Lower leg skin (tissue), 4 donors: ENCODE data around the gene GPR157. TPM values are rescaled to one million over a fixed set of nuclear protein-coding genes. Genes with fewer than 3 reads are reported as not detected.

Experiments used
- DNase-seq, 2 donors: peaks; one replicate each; pipeline ENCODE4 v3.0.0-alpha.2; 2019; ENCODE audit warnings: low spot score in 2 of 2
- H3K4me3 ChIP-seq: fragments of 200-600 bp; sonication (generic); 2 replicates; pipeline ENCODE4 v1.5.1; 2017; ENCODE audit warnings: mild to moderate bottlenecking, low read depth; ENCODE audit not compliant: poor library complexity, severe bottlenecking
- POLR2A ChIP-seq, 2 donors: fragments of 450-650 bp; IDR thresholded peaks; one replicate each; pipeline ENCODE4 v1.6.1; 2016 to 2017; ENCODE audit warnings: antibody characterized with exemption in 2 of 2, mild to moderate bottlenecking in 1 of 2, moderate library complexity in 1 of 2
- WGBS, 2 donors: methylation state at CpG; one replicate each; pipeline ENCODE4 v1.1.5; 2018; 5-methylcytosine and 5-hydroxymethylcytosine counted together
- intact Hi-C: fragments of 100-400 bp; cut with DNase I; formaldehyde crosslinking; loops from one replicate; pipeline ENCODE4 v1.15.0; 2023; ENCODE audit warnings: low total_unique reads
- total RNA-seq, 4 donors: library from RNA; depleted of rRNA; stranded (reverse); fragments of >200 nt; gene quantifications; one replicate each; pipeline ENCODE4 v1.1.0, GENCODE V29; 2016
- TF ChIP-seq, protein P1 (sequence below), 3 donors: fragments of 450-650 bp; IDR thresholded peaks; one replicate each; pipeline ENCODE4 v1.5.1; 2016; ENCODE audit warnings: antibody characterized with exemption in 3 of 3, mild to moderate bottlenecking in 3 of 3, moderate library complexity in 2 of 3

Gene GPR157
- total RNA-seq, 4 donors from 2014 or later = 49.5 to 95.7 (median 60.8) TPM

DNA sequence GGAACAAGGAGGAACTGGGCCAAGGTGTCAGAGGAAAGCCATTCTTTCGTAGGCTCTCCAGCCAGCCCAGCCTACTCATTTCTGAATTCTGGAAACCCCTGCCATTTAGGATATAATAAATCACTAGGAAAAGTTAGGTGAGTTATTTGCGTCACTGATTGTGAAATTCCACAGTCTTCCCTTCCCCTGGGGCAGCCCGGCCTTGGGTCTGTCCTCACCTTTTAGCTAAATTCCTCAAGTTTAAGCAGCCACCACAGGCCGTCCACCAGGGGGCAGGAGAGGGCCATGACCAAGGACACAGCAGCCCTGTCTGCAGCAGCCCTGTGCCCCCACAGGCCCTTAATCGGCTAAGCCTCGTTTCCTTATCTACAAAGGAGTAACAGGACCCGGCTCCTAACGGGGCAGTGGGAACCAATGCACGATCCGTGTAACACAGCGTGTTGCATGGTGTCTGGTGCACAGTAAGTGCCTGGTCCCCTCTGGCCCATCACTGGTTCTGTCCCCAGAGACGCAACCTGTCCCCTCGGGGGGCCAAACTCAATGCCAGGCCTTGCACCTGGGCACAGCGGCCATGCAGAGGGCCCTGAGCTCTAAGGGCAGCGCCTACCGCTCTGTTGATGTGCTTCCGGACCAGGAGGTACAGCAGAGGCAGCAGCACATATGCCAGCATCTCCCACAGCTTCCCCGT is 18.1 kb downstream of the GPR157 start:
- no peak overlapping the region for H3K4me3 ChIP-seq
- WGBS, 2 donors = 37 to 43% methylated on average over 16 to 18 of the region's 18 CpGs
- peak; percentile 81 to 97 for DNase-seq
- TF ChIP-seq, protein P1, sequence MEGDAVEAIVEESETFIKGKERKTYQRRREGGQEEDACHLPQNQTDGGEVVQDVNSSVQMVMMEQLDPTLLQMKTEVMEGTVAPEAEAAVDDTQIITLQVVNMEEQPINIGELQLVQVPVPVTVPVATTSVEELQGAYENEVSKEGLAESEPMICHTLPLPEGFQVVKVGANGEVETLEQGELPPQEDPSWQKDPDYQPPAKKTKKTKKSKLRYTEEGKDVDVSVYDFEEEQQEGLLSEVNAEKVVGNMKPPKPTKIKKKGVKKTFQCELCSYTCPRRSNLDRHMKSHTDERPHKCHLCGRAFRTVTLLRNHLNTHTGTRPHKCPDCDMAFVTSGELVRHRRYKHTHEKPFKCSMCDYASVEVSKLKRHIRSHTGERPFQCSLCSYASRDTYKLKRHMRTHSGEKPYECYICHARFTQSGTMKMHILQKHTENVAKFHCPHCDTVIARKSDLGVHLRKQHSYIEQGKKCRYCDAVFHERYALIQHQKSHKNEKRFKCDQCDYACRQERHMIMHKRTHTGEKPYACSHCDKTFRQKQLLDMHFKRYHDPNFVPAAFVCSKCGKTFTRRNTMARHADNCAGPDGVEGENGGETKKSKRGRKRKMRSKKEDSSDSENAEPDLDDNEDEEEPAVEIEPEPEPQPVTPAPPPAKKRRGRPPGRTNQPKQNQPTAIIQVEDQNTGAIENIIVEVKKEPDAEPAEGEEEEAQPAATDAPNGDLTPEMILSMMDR (IDR thresholded peaks at IDR 0.05) = peak in 2 of 3 donors; percentile 73 to 82
- TF ChIP-seq POLR2A (IDR thresholded peaks at IDR 0.05) = no peak
- intact Hi-C loops = loop anchor here (5.0 kb wide), 1 partner anchor 86 kb away; no protein-coding TSS in a partner anchor

DNA sequence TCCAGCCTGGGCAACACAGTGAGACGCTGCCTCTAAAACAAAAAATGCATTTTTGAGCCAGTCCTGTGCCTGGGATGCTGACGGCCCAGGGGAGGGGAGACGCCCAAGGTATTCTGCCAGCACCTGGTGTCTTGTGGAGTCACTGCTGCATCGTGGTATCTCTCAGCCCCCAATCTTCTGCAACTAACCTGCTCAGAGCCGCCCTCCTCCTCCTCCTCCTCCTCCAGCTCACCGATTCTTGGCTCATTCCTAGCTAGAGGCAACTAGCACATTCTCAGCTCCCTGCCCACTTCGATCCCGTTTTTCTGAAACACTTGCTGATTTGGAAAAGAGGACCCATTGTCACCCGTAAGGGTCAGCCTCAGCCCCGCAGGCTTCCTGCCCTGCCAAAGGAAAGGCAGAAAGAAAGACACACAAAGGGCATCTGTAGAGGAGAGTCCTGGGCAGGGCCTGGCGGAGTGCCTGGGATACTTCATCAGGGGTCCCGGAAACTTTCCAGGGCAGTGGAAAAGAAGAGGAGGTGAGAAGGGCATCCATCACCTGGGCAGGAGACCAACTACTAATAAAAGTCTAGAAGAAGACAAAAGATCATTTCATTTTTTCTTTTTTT is 20.7 kb downstream of the GPR157 start:
- 86% methylated on average over 12 of the region's 12 CpGs for WGBS, 2 donors
- intact Hi-C loops = loop anchor here (5.0 to 10.0 kb wide), 3 partner anchors 79 to 193 kb away; no protein-coding TSS in a partner anchor
- no peak for DNase-seq
- no peak overlapping the region for H3K4me3 ChIP-seq
- TF ChIP-seq, protein P1 (IDR thresholded peaks at IDR 0.05) = no peak
- no peak for TF ChIP-seq POLR2A (IDR thresholded peaks at IDR 0.05)

DNA sequence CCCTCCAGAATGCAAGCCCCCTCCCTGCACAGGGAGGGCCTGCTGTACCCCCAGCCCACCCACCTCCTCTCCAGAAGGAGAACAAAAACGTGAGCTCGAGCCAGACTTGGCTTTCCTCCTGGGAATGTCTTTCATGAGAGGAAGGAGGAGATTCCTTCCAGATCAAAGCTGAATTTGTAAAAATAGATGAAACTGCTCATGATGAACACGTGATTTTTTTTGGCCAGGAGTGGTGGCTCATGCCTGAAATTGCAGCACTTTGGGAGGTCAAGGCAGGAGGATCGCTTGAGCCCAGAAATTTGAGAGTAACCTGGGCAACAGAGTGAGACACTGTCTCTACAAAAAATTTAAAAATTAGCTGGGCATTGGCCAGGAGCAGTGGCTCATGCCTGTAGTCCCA is 21.8 kb downstream of the GPR157 start:
- TF ChIP-seq POLR2A (IDR thresholded peaks at IDR 0.05) = no peak
- TF ChIP-seq, protein P1 (IDR thresholded peaks at IDR 0.05) = no peak
- H3K4me3 ChIP-seq = no peak overlapping the region
- intact Hi-C loops = loop anchor here (5.0 to 10.0 kb wide), 3 partner anchors 80 to 192 kb away; no protein-coding TSS in a partner anchor
- 36 to 38% methylated on average over 4 of the region's 4 CpGs for WGBS, 2 donors
- no peak for DNase-seq

DNA sequence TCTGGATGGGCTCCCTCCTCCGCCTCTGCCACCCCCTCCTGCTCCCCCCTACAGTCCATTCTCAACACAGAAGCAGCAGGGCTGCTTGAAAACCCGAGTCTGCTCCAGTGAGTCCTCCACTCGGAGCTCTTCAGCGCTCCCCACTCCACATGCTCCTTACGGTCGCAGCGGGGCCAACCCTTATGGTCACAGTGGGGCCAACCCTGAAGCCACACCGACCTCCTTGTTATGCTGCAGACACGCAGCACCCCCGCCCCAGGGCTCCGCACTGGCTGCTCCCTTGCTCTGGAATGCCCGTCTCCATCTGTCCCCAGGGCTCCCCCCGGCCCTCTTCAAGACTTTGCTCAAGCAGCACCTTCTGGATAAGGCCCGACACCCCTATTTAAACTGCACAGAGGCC is 22.6 kb downstream of the GPR157 start:
- 93 to 96% methylated on average over 13 to 14 of the region's 14 CpGs for WGBS, 2 donors
- intact Hi-C loops = loop anchor here (5.0 to 10.0 kb wide), 3 partner anchors 81 to 191 kb away; no protein-coding TSS in a partner anchor
- no peak for DNase-seq
- H3K4me3 ChIP-seq = no peak overlapping the region
- no peak for TF ChIP-seq POLR2A (IDR thresholded peaks at IDR 0.05)
- TF ChIP-seq, protein P1 (IDR thresholded peaks at IDR 0.05) = no peak

DNA sequence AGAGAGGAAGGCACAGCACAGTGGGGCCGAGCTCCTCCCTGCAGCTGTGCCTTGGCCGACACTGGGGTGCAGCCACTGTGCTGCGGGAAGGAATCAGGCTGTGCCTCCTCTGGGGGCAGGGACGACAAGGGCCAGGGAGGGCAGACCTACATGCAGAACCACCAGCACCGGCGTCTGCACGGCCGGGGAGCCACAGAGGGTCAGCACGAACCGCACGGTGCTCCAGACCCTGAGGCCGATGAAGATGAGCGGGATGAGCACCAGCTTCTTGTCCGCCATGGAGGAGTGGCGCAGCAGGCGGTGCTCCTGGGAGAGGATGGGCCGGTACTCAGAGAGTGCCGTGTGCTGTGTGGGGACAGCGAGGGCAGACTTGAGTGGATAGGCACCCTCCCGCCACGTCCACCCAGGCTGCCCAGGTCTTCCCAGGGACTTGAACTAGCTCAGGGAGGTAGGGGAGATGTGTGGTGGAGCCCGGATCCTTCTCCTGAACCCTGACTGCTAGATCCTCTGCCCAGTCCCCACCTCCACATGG is 23.5 kb downstream of the GPR157 start:
- intact Hi-C loops = loop anchor here (5.0 to 10.0 kb wide), 3 partner anchors 82 to 191 kb away; no protein-coding TSS in a partner anchor
- no peak overlapping the region for H3K4me3 ChIP-seq
- WGBS, 2 donors = 94 to 99% methylated on average over 19 to 21 of the region's 22 CpGs
- no peak for DNase-seq
- TF ChIP-seq, protein P1 (IDR thresholded peaks at IDR 0.05) = no peak
- TF ChIP-seq POLR2A (IDR thresholded peaks at IDR 0.05) = no peak
